Measurements from ENCODE around the gene URB1.
A peak's percentile ranks its signal among the peaks of the same experiment; 100 is the strongest.
"Not testable (repeated sequence)": the region's sequence is repeated elsewhere in the genome, so short reads cannot be mapped to it uniquely, and the experiment has no call there.

Gene URB1

GRCh38 chr21:32282992-32283391 is 109.8 kb downstream of the URB1 start:
- no peak for DNase-seq

- no peak for DNase-seq
Observed at GRCh38 chr21:32281531-32281930, 111.3 kb downstream of the URB1 start.

- DNase-seq: no peak
Observed at GRCh38 chr21:32279377-32279680, 113.5 kb downstream of the URB1 start.

- peak; percentile 98 for DNase-seq
Observed at GRCh38 chr21:32278518-32279376, 114.1 kb downstream of the URB1 start, which contains the start of gene MIS18A. MIS18A (minus strand) TSS chr21:32279049; CDS start chr21:32279014, 35 bp downstream.

GRCh38 chr21:32278103-32278502 is 114.7 kb downstream of the URB1 start:
- DNase-seq: no peak

- DNase-seq: no peak
Observed at GRCh38 chr21:32276671-32277070, 116.1 kb downstream of the URB1 start.

GRCh38 chr21:32270748-32271147 is 122.1 kb downstream of the URB1 start:
- DNase-seq: no peak

- not testable (repeated sequence) for DNase-seq
Observed at GRCh38 chr21:32265321-32265720, 127.5 kb downstream of the URB1 start.

GRCh38 chr21:32261929-32262328 is 130.9 kb downstream of the URB1 start:
- DNase-seq: no peak

All from femur (tissue), 1 donor.